IMR-90 (cell line): ENCODE results near the gene KCNK4. TPM values are rescaled to one million over a fixed set of nuclear protein-coding genes. Genes with fewer than 3 reads are reported as not detected.
"Not testable (repeated sequence)": the region's sequence is repeated elsewhere in the genome, so short reads cannot be mapped to it uniquely, and the experiment has no call there.

Experiments used
- ATAC-seq: fragments of 200-7000 bp; cut with Tn5 transposase; 2 replicates; pipeline ENCODE4 v1.9.1; 2020; ENCODE audit warnings: low read depth, mild to moderate bottlenecking, moderate library complexity
- BruUV-seq: library from RNA; stranded (reverse); fragments of 400-500 nt; replicated peaks from 2 replicates; lab custom pipeline; 2021; lab: Mats Ljungman, UMichigan
- CTCF ChIA-PET: fragments of 300-600 bp; formaldehyde crosslinking; extraction: SDS; loops from one replicate; lab custom pipeline; 2021; ENCODE audit warnings: antibody characterized with exemption; lab: Yijun Ruan, JAX
- POLR2A ChIA-PET: fragments of 300-600 bp; sonication (Branson Sonifier 250); formaldehyde crosslinking; loops from one replicate; lab custom pipeline; 2022; ENCODE audit warnings: antibody characterized with exemption; ENCODE audit not compliant: unreplicated experiment; lab: Charles Lee
- DNase-seq: peaks from one replicate; pipeline ENCODE4 v3.0.0; 2013
- H2AFZ ChIP-seq: replicated peaks from 2 replicates; pipeline ENCODE3; 2013; ENCODE audit warnings: low read length, mild to moderate bottlenecking; ENCODE audit not compliant: poor library complexity
- H2AK5ac ChIP-seq: 2 replicates; pipeline ENCODE4 v1.6.1; 2013; ENCODE audit warnings: low read depth, low read length, inconsistent platforms
- H2AK9ac ChIP-seq: replicated peaks from 2 replicates; pipeline ENCODE3; 2013; ENCODE audit warnings: mild to moderate bottlenecking, low read depth, low read length, moderate library complexity; ENCODE audit not compliant: poor library complexity
- H2BK120ac ChIP-seq: 2 replicates; pipeline ENCODE4 v1.6.1; 2013; ENCODE audit warnings: low read depth, low read length, inconsistent platforms
- H2BK15ac ChIP-seq: 3 replicates; pipeline ENCODE4 v1.6.1; 2013; ENCODE audit warnings: low read depth, low read length, inconsistent platforms
- H2BK20ac ChIP-seq: 2 replicates; pipeline ENCODE4 v1.6.1; 2013; ENCODE audit warnings: low read depth, mild to moderate bottlenecking, inconsistent platforms, low read length, moderate library complexity
- H2BK5ac ChIP-seq: 2 replicates; pipeline ENCODE4 v1.6.1; 2013; ENCODE audit warnings: mild to moderate bottlenecking, low read depth, low read length, inconsistent platforms; ENCODE audit not compliant: poor library complexity, severe bottlenecking
- H3K14ac ChIP-seq: replicated peaks from 2 replicates; pipeline ENCODE4 v1.6.1; 2013; ENCODE audit warnings: low read depth, low read length, inconsistent platforms
- H3K18ac ChIP-seq: 2 replicates; pipeline ENCODE4 v1.6.1; 2013; ENCODE audit warnings: low read depth, low read length, control low read depth
- H3K23ac ChIP-seq: 2 replicates; pipeline ENCODE4 v1.6.1; 2013; ENCODE audit warnings: low read depth, low read length, inconsistent platforms
- H3K27ac ChIP-seq: 2 replicates; pipeline ENCODE4 v1.5.1; 2013; ENCODE audit warnings: mild to moderate bottlenecking, control low read depth, low read length; ENCODE audit not compliant: insufficient read depth
- H3K27me3 ChIP-seq: 2 replicates; pipeline ENCODE4 v1.6.1; 2013; ENCODE audit warnings: low read length; ENCODE audit not compliant: control insufficient read depth, insufficient read depth
- H3K36me3 ChIP-seq: 2 replicates; pipeline ENCODE4 v1.6.1; 2013; ENCODE audit warnings: low read length, mixed read lengths; ENCODE audit not compliant: control insufficient read depth, insufficient read depth
- H3K4ac ChIP-seq: 2 replicates; pipeline ENCODE4 v1.6.1; 2013; ENCODE audit warnings: low read depth, low read length, inconsistent platforms
- H3K4me1 ChIP-seq: 2 replicates; pipeline ENCODE4 v1.6.1; 2013; ENCODE audit warnings: low read length, mixed read lengths; ENCODE audit not compliant: control insufficient read depth, insufficient read depth
- H3K4me2 ChIP-seq: 2 replicates; pipeline ENCODE4 v1.6.1; 2013; ENCODE audit warnings: low read depth, mild to moderate bottlenecking, control low read depth, low read length, moderate library complexity
- H3K4me3 ChIP-seq: 2 replicates; pipeline ENCODE4 v1.5.1; 2013; ENCODE audit warnings: low read depth, mild to moderate bottlenecking, control low read depth, low read length, moderate library complexity; ENCODE audit not compliant: insufficient read depth
- H3K56ac ChIP-seq: 2 replicates; pipeline ENCODE4 v1.6.1; 2013; ENCODE audit warnings: low read length, inconsistent platforms; ENCODE audit not compliant: insufficient read depth; ENCODE audit errors: extremely low read depth
- H3K79me1 ChIP-seq, 2 experiments: 2 replicates each; pipeline ENCODE4 v1.6.1; 2013; ENCODE audit warnings: low read length in 2 of 2, inconsistent platforms in 1 of 2, low read depth in 1 of 2
- H3K9ac ChIP-seq: 2 replicates; pipeline ENCODE4 v1.6.1; 2013; ENCODE audit warnings: low read depth, low read length, control low read depth
- H3K9me1 ChIP-seq: 2 replicates; pipeline ENCODE4 v1.6.1; 2013; ENCODE audit warnings: low read length, inconsistent platforms; ENCODE audit not compliant: insufficient read depth
- H3K9me3 ChIP-seq: 2 replicates; pipeline ENCODE4 v1.6.1; 2013; ENCODE audit warnings: low read length; ENCODE audit not compliant: control insufficient read depth, insufficient read depth
- H4K20me1 ChIP-seq: 2 replicates; pipeline ENCODE4 v1.6.1; 2013; ENCODE audit warnings: low read length, inconsistent platforms; ENCODE audit not compliant: insufficient read depth
- H4K5ac ChIP-seq: 2 replicates; pipeline ENCODE4 v1.6.1; 2013; ENCODE audit warnings: mild to moderate bottlenecking, low read depth, low read length, control low read depth
- H4K8ac ChIP-seq, 2 experiments: 2 replicates each; pipeline ENCODE4 v1.6.1; 2013; ENCODE audit warnings: low read depth in 2 of 2, low read length in 2 of 2, control low read depth in 1 of 2, inconsistent platforms in 1 of 2
- H4K91ac ChIP-seq: 2 replicates; pipeline ENCODE4 v1.6.1; 2013; ENCODE audit warnings: low read depth, low read length, inconsistent platforms; ENCODE audit not compliant: insufficient read depth
- WGBS, 2 experiments: methylation state at CpG; one replicate each; pipeline versions ENCODE4 v1.1.5 to v1.1.7; 2013; ENCODE audit warnings: missing lambda C conversion rate in 2 of 2; ENCODE audit not compliant: insufficient read length in 1 of 2; ENCODE audit errors: extremely low coverage in 2 of 2; 5-methylcytosine and 5-hydroxymethylcytosine counted together
- dilution Hi-C: fragments of 300-500 bp; cut with HindIII; formaldehyde crosslinking; loops from one replicate; pipeline ENCODE4 v1.14.3; 2018; ENCODE audit warnings: low sequenced_read_pairs; ENCODE audit not compliant: unreplicated experiment
- in situ Hi-C: fragments of 300-500 bp; cut with MboI; formaldehyde crosslinking; loops from 3 replicates; pipeline ENCODE4 v1.14.3; 2019; ENCODE audit warnings: low sequenced_read_pairs, inconsistent platforms, mixed read lengths
- intact Hi-C: fragments of 100-400 bp; cut with micrococcal nuclease; formaldehyde crosslinking; loops from 2 replicates; pipeline ENCODE4 v1.10.0; 2022
- polyA plus RNA-seq, 3 experiments: library from polyadenylated mRNA; depleted of rRNA; stranded (reverse); fragments of >200 nt; gene quantifications; 2 replicates each; pipeline ENCODE4 v1.2.3, GENCODE V29; 2012; ENCODE audit warnings: low replicate concordance in 1 of 3
- total RNA-seq: library from RNA; depleted of rRNA; stranded (reverse); fragments of >200 nt; gene quantifications from 2 replicates; pipeline ENCODE4 v1.2.3, GENCODE V29; 2012

Gene KCNK4
- total and polyA plus RNA-seq, 2 of the 4 experiments (the other 2 are of a cell fraction): not detected

DNA sequence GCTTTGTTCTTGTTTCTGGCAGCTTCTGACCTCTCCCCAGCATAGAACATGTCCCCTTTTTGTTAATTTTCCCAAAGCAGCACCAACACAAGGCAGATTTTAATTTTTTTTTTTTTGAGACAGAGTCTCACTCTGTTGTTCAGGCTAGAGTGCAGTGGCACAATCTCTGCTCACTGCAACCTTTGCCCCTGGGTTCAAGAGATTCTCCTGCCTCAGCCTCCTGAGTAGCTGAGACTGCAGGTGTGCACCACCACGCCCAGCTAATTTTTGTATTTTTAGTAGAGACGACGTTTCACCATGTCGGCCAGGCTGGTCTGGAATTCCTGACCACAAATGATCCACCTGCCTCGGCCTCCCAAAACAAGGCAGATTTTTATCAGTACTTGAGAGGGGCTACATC is 16.7 kb downstream of the KCNK4 start:
- BruUV-seq, CTCF ChIA-PET, H3K27me3 ChIP-seq, H2BK5ac ChIP-seq, dilution Hi-C loops, H2AK5ac ChIP-seq, H3K9me1 ChIP-seq, H2BK120ac ChIP-seq, H3K56ac ChIP-seq, H2AFZ ChIP-seq, H2BK20ac ChIP-seq, H3K27ac ChIP-seq, H3K4me3 ChIP-seq, H3K4ac ChIP-seq, H3K23ac ChIP-seq, DNase-seq, H3K36me3 ChIP-seq, H3K9ac ChIP-seq, ATAC-seq, H3K9me3 ChIP-seq, H3K4me2 ChIP-seq, H4K20me1 ChIP-seq, H3K18ac ChIP-seq, in situ Hi-C loops, H2AK9ac ChIP-seq, H4K5ac ChIP-seq, H4K91ac ChIP-seq, H3K14ac ChIP-seq, H4K8ac ChIP-seq, H2BK15ac ChIP-seq, H3K4me1 ChIP-seq: not testable (repeated sequence)
- peaks cover 19 to 34% of the 10 kb centered on the region in 2 experiments for H3K79me1 ChIP-seq
- 93% methylated on average over 3 of the region's 5 CpGs; no CpG with 5 or more reads in 1 of the 2 experiments for WGBS, 2 experiments
- intact Hi-C loops: loop anchor here (10.0 kb wide), 1 partner anchor 303 kb away; no protein-coding TSS in a partner anchor
- POLR2A ChIA-PET: interaction anchor here (0.6 kb wide), 1 partner anchor 39 kb away, joined by 5 read pairs; no protein-coding TSS in a partner anchor
